ENCODE data around the gene NQO2.
"Not testable (repeated sequence)": the region's sequence is repeated elsewhere in the genome, so short reads cannot be mapped to it uniquely, and the experiment has no call there.

NQO2 gene

GRCh38 chr6:3045777-3046176 lies 46.1 kb downstream of the NQO2 start:
- no peak for DNase-seq

- DNase-seq = no peak
Observed at GRCh38 chr6:3046295-3046694, 46.6 kb downstream of the NQO2 start.

GRCh38 chr6:3048009-3048408 lies 48.3 kb downstream of the NQO2 start:
- DNase-seq = not testable (repeated sequence)

GRCh38 chr6:3052481-3053230 lies 53.0 kb downstream of the NQO2 start:
- no peak for DNase-seq

- DNase-seq = no peak
Observed at GRCh38 chr6:3053231-3053508, 53.5 kb downstream of the NQO2 start.

- DNase-seq = not testable (repeated sequence)
Observed at GRCh38 chr6:3054229-3055157, 54.8 kb downstream of the NQO2 start.

- not testable (repeated sequence) for DNase-seq
Observed at GRCh38 chr6:3055158-3055499, 55.4 kb downstream of the NQO2 start.

GRCh38 chr6:3057063-3057770 lies 57.5 kb downstream of the NQO2 start:
- DNase-seq = no peak

GRCh38 chr6:3058957-3059356 lies 59.3 kb downstream of the NQO2 start:
- DNase-seq = no peak

- not testable (repeated sequence) for DNase-seq
Observed at GRCh38 chr6:3060092-3060491, 60.4 kb downstream of the NQO2 start.

GRCh38 chr6:3061501-3061941 lies 61.8 kb downstream of the NQO2 start:
- DNase-seq = no peak

- DNase-seq = not testable (repeated sequence)
Observed at GRCh38 chr6:3063340-3063732, 63.6 kb downstream of the NQO2 start.

- peak; percentile 82 for DNase-seq
Observed at GRCh38 chr6:3063733-3064700, 64.3 kb downstream of the NQO2 start.

GRCh38 chr6:3068329-3069214 lies 68.9 kb downstream of the NQO2 start, which contains the start of gene RIPK1:
RIPK1 (plus strand) TSS chr6:3068494; CDS start chr6:3076824, 8,330 bp downstream.
- peak; percentile 83 for DNase-seq
